GM19193 (cell line): Measurements from ENCODE around the gene CELSR1.

Experiments used
- POLR2A ChIP-seq: IDR thresholded peaks from 4 replicates; pipeline ENCODE4 v1.6.1; 2011; ENCODE audit not compliant: insufficient read depth, insufficient read length; ENCODE audit errors: extremely low read depth

Gene CELSR1

GRCh38 chr22:46569055-46569847 lies 31.8 kb upstream of the CELSR1 start:
- no peak for TF ChIP-seq POLR2A

GRCh38 chr22:46568102-46568809 lies 30.8 kb upstream of the CELSR1 start:
- TF ChIP-seq POLR2A: no peak

DNA sequence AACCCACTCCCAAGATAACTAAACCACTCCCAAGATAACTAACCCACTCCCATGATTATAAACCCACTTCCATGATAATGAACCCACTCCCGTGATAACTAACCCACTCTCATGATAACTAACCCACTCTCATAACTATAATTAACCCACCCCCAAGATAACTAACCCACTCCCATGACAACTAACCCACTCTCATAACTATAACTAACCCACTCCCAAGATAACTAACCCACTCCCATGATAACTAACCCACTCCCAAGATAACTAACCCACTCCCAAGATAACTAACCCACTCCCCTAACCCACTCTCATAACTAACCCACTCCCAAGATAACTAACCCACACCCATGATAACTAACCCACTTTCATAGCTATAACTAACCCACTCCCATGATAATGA lies 30.1 kb upstream of the CELSR1 start:
- TF ChIP-seq POLR2A: no peak

GRCh38 chr22:46564084-46564714 lies 26.8 kb upstream of the CELSR1 start:
- no peak for TF ChIP-seq POLR2A

DNA sequence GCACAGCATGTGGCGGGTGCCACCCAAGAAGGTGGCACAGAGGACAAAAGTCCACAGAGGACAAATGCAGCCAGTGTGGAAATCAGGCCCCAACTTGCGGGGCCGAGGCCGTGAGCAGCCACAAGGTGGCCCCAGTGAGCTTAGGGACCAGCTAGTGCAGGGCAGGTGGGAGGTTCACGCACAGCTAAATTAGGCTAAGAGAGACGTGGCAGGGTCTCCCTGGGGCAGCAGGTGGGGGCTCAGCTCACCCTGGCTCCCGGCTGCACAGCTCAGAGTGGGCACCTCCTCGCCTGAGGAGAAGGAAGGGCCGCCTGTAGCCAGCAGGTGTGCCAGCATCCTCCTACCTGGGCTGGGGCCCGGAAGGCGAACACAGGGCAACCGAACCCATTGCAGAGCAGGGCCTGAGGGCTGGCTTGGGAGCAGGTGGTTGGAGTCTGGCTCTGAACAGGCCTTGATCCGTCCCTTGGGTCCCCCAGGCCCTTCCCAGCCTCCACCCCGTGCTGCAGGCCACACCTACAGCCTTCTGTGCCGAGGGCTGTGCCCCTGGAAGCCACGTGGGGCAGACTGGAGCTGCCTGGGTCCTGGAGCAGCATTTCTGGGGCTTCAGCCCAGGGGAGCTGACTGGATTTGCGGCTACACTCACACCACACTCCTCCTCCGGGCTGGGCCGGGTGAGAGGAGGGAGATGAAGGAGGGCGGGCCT lies 26.1 kb upstream of the CELSR1 start:
- no peak for TF ChIP-seq POLR2A

GRCh38 chr22:46561435-46561905 lies 24.1 kb upstream of the CELSR1 start:
- TF ChIP-seq POLR2A: peak; percentile 34

DNA sequence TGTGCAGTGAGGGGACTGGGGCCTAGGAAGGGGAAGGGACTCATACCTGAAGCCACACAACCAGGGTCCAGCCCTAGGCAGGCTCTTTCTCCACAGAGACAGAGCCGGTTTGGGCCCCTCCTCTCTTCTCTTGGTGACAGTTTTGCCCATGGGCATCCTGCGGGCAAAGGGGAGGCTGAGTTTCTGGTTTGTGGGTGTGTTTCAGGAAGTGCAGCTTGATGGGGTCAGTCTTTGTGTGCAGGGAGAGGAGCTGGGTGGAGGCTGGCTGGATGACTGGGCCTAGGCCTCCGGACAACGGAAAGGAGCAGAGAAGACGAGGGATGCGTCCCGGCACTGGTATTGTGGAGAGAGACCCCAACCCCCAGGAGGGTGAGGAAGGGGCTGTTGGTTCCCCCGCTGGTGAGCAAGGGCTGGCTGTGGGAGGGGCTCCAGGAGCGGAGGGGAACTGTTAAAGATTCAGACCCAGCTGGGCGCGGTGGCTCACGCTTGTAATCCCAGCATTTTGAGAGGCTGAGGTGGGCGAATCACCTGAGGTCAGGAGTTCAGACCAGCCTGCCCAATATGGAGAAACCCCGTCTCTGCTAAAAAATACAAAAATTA lies 23.4 kb upstream of the CELSR1 start:
- no peak for TF ChIP-seq POLR2A

DNA sequence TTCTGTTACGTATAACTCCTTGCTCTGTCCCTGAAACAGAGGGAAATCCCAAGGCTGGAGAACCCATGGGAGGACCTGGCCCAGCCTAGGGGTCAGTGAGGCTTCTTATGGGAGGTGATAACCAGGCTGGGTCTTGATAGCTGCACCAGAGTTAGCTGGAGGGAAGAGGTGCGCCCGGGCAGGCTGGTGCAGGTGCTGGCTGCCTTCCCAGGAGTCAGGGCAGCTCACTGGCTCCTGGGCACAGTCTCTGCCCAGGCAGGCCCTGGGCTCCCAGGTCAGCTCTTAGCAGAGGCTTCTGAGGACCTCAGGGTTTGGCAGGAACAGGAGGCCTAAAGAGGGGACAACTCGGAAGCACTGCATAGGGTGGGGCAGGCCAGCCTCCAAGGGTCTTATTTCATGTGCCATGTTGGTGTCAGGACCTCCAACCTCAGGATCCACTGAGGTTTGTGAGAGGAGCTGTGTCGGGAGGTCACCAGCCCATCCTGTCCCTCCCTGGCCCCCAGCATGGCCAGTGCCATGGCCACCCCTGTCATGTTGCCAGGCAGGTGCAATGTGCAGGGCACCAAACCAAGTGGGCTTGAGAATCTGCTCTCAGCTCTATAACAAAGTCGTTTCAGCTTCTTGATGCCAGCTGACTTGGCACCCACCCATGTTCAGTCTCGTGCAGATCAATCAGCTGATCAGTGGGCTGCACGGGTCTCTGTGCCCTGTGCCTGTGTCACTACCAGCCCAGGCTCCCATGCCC lies 20.5 kb upstream of the CELSR1 start:
- TF ChIP-seq POLR2A: no peak

DNA sequence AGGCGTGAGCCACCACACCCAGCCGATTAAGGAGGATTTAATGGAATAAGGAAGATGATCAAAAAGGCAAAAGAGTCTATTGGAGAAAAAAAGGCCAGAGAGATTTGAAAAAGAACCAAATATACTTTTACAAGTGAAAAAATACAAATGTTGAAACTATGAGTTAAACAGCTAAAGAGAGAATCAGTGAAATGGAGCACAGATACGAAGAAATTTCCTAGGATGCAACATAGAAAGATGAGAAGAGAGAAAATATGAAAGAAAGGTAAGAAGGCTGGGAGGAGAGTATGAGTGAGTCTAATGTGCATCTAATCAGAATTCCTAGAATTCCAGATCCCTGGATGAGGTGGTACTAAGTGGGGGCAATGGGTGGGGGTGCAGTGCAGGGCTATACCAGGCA lies 19.4 kb upstream of the CELSR1 start:
- no peak for TF ChIP-seq POLR2A

- no peak for TF ChIP-seq POLR2A
These were observed 15.8 kb upstream of the CELSR1 start for GRCh38 chr22:46553189-46553588.

GRCh38 chr22:46551996-46552395 lies 14.6 kb upstream of the CELSR1 start:
- TF ChIP-seq POLR2A: no peak

DNA sequence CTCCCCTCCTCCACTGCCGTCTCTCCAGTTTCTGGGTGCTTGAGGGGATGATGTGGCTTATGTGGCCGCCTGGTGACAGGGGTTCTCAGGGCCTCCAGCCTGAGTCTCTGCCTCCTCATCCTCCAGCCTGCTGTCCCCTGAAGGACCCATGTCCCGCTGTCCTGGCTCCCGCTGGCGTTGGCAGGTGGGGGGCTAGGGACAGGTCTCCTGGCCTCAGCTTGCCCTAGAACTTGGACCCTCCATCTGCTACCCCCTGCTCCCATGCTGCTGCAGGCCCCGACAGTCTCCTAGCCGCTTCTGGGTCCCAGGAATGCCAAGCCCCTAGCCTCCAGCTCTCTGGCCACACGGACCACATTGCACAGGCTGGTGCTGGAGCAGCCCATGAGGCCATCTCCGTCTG lies 13.9 kb upstream of the CELSR1 start:
- TF ChIP-seq POLR2A: no peak

DNA sequence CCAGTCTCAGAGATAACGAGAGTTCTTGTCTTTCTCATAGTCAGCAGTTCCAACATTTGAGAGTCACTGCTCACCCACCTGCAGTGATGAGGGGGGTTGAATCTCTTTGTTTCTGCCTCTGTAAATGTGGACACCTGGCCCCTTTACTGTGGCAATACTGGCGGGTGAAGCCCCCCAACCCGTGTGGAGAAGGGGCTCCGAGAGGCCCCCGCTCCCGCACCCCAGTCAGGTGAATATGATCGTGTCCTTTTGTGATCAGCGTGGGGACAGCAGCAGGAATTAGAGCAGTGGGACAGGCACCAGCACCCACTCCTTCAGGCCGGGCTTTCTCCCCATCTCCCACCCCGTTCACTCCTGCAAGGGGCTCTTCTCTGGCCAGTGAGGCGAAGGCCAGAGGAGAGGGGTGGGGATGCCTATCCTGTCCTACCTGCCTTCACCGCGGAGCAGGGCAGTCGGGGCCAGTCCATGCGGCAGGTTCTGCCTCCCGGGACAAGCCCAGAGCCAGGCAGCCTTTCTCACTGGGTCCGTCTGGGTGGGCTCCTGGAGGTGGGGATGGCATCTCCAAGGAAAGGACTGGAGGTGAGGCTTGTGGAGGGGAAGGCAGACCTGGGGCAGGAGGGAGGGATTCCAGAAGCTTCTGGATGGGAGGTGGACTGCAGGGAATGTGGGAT lies 12.7 kb upstream of the CELSR1 start:
- TF ChIP-seq POLR2A: no peak

DNA sequence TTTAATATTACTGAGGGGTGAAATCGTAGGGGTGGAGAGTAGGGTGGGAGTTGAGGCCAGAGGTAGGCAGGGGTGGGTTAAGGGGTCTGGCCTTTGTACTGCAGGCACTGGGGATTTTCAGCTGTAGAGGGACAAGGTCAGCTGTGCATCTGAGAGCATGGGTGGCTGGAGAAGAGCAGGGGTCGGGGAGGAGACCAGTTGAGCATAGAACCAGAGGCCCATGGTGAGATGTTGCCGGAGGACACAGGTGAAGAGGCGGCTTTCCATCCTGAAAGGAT lies 12.1 kb upstream of the CELSR1 start:
- no peak for TF ChIP-seq POLR2A
